Thoracic aorta (tissue), 2 donors: Measurements from ENCODE around the gene TIMM21. TPM values are rescaled to one million over a fixed set of nuclear protein-coding genes. Genes with fewer than 3 reads are reported as not detected.
A peak's percentile ranks its signal among the peaks of the same experiment; 100 is the strongest.

Experiments used
- ATAC-seq: fragments of 150-250 bp; one replicate; pipeline ENCODE4 v1.8.0; 2017; ENCODE audit warnings: low read depth; ENCODE audit not compliant: insufficient number of reproducible peaks, low FRiP score
- DNase-seq: peaks from one replicate; pipeline ENCODE4 v3.0.0-alpha.2; 2020; ENCODE audit warnings: low spot score
- H3K27ac ChIP-seq, 2 donors: fragments of 200-600 bp; sonication (generic); 1 replicate in 1 of 2; 2 replicates in 1 of 2; pipeline ENCODE4 v1.5.1; 2016; ENCODE audit warnings: mild to moderate bottlenecking in 2 of 2, moderate library complexity in 2 of 2
- H3K27me3 ChIP-seq: fragments of 200-600 bp; sonication (generic); replicated peaks from 2 replicates; pipeline ENCODE4 v1.6.0; 2016; ENCODE audit warnings: mild to moderate bottlenecking; ENCODE audit not compliant: insufficient read depth
- H3K36me3 ChIP-seq: fragments of 200-600 bp; sonication (generic); one replicate; pipeline ENCODE4 v1.5.1; 2016
- H3K4me1 ChIP-seq, 2 donors: fragments of 200-600 bp; sonication (generic); 1 replicate in 1 of 2; 2 replicates in 1 of 2; pipeline versions ENCODE4 v1.5.1 to v1.6.0; 2016; ENCODE audit warnings: low read depth in 2 of 2, mild to moderate bottlenecking in 1 of 2; ENCODE audit not compliant: control insufficient read depth in 1 of 2
- H3K4me3 ChIP-seq: fragments of 200-600 bp; sonication (generic); 2 replicates; pipeline ENCODE4 v1.5.1; 2016; ENCODE audit warnings: mild to moderate bottlenecking
- H3K9me3 ChIP-seq: fragments of 200-600 bp; sonication (generic); 2 replicates; pipeline ENCODE4 v1.5.1; 2016
- CTCF ChIP-seq: fragments of 200-600 bp; sonication (generic); IDR thresholded peaks from one replicate; pipeline ENCODE4 v1.5.1; 2019; ENCODE audit warnings: antibody characterized with exemption
- total RNA-seq, 2 donors: library from RNA; depleted of rRNA; stranded (reverse); fragments of >200 nt; gene quantifications; one replicate each; pipeline versions ENCODE4 v1.1.0 to v1.2.3, GENCODE V29; 2016

The TIMM21 gene
- total RNA-seq, 2 donors from 2014 or later = 14.5 to 34.5 TPM

GRCh38 chr18:74146756-74147155 lies 1.6 kb upstream of the TIMM21 start:
- DNase-seq (no peak), ATAC-seq (no peak)
- Histone ChIP-seq H3K9me3 (no peaks in the 10 kb centered on the region), H3K27me3 (no peaks in the 10 kb centered on the region), H3K4me3 (peak overlapping the region; percentile 81), H3K27ac (no peak overlapping the region), H3K4me1 (peaks cover 15 to 22% of the 10 kb centered on the region in 2 donors), H3K36me3 (no peaks in the 10 kb centered on the region)
- TF ChIP-seq CTCF = no peak

DNA sequence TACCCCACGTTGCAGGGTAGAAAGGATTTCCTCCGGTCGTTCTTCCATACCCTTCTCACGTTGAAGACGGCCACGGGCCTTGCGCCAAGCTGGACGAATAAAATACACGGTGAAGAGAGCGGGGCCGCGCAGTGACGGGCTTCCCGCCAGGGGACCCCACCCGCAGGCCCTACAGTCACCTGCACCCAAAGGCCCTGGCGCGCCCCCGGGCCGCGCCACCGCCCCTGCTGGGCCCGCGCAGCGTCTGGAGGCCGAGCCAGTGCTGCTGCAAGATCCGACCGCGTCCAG lies 888 bp upstream of the TIMM21 start:
- TF ChIP-seq CTCF = no peak
- Histone ChIP-seq H3K27ac (no peak overlapping the region), H3K4me1 (peaks cover 15 to 22% of the 10 kb centered on the region in 2 donors), H3K36me3 (no peaks in the 10 kb centered on the region), H3K4me3 (peak overlapping the region; percentile 81), H3K27me3 (no peaks in the 10 kb centered on the region), H3K9me3 (no peaks in the 10 kb centered on the region)
- DNase-seq (no peak), ATAC-seq (no peak)

- Histone ChIP-seq H3K4me3 (peak overlapping the region; percentile 81), H3K27ac (peak overlapping the region; percentile 14 to 87), H3K27me3 (no peaks in the 10 kb centered on the region), H3K4me1 (peaks cover 15 to 22% of the 10 kb centered on the region in 2 donors), H3K36me3 (no peaks in the 10 kb centered on the region), H3K9me3 (no peaks in the 10 kb centered on the region)
- TF ChIP-seq CTCF = no peak
- ATAC-seq = no peak
- DNase-seq = no peak
Observed at GRCh38 chr18:74148543-74149070, 284 bp downstream of the TIMM21 start.

DNA sequence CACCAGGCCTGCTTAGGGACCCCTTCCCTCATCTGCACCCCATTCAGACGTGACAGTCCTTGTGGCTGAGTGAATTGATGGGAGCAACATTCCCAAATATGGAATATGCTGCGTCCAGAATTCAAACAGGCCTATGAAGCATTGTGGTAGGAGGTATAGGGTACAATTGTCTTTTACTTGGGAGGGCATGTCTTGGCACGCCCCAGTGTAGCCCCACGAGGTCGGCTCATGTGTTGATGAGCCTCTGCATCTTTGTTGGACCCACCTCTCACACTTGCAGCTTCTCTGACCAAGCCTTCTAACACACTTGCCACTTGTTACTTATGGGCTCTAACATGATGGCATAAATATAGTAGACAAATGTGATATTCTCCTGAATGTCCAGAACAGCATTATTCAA lies 1.6 kb downstream of the TIMM21 start:
- TF ChIP-seq CTCF = no peak
- no peaks in the 10 kb centered on the region for H3K9me3 ChIP-seq
- no peak for ATAC-seq
- H3K27me3 ChIP-seq = no peaks in the 10 kb centered on the region
- H3K4me3 ChIP-seq = no peak overlapping the region
- peaks cover 15 to 22% of the 10 kb centered on the region in 2 donors for H3K4me1 ChIP-seq
- H3K36me3 ChIP-seq = peaks cover 1% of the 10 kb centered on the region
- DNase-seq = no peak
- no peak overlapping the region for H3K27ac ChIP-seq

DNA sequence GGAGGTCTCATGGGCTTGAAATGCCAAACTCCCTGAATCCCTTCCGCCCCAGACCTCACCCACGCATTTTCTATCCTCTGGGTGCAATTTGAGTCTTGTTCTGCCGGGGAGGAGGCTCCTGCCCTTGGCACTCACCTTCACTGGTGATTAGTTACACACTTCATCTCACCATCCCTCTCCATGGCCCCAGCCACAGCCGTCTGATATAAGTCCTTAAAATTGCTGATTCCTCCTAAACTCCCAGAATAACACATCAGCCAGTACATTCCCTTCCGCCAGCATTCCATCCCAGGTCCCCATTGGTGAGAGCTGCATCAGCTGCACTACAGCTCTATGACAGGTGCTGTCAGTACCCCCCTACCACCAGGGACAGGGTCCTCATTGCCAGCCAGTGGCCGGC lies 3.9 kb downstream of the TIMM21 start:
- DNase-seq (no peak), ATAC-seq (no peak)
- no peaks in the 10 kb centered on the region for H3K27me3 ChIP-seq
- no peak overlapping the region for H3K27ac ChIP-seq
- peaks cover 15% of the 10 kb centered on the region in 2 donors for H3K4me1 ChIP-seq
- H3K4me3 ChIP-seq = no peak overlapping the region
- no peak for TF ChIP-seq CTCF
- no peaks in the 10 kb centered on the region for H3K9me3 ChIP-seq
- peaks cover 16% of the 10 kb centered on the region for H3K36me3 ChIP-seq
